Stimulated activated naive CD4-positive, alpha-beta T cell (primary cell): Measurements from ENCODE around the gene HSPB9.
"Not testable (repeated sequence)": the region's sequence is repeated elsewhere in the genome, so short reads cannot be mapped to it uniquely, and the experiment has no call there.

ENCODE experiments used
- DNase-seq, 6 experiments: peaks; one replicate each; lab custom pipeline; 2025; lab: John Stamatoyannopoulos, UW

HSPB9 gene

DNA sequence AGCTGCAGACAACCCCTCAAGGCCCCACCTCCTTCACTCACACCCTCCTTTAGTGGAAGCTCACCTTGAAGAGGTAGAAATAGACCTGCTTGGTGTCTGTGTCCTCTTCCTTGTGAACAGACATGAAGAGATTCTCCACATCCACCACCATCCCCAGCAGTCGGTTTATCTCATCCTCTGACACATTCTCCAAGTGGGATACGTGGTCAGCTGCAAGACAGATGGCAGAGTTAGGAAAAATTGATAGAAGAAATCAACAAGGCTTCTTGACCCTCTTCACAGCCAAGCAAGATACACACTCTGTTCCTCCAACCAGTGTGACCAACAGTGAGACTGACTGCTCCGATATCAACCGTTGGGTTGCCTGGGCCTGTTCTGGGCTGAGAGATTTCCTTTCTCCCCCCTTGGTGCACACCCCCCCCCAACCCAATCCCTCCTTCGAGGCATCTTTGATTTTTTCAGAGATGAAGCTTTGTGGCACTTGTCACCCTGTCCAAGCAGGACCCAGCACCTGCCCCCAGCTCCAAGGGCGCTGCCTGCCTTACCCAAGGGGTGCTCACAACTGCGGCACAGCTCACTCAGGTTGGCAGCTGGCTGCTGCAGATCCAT, 2.3 kb upstream of the HSPB9 start:
- DNase-seq: no peak

DNA sequence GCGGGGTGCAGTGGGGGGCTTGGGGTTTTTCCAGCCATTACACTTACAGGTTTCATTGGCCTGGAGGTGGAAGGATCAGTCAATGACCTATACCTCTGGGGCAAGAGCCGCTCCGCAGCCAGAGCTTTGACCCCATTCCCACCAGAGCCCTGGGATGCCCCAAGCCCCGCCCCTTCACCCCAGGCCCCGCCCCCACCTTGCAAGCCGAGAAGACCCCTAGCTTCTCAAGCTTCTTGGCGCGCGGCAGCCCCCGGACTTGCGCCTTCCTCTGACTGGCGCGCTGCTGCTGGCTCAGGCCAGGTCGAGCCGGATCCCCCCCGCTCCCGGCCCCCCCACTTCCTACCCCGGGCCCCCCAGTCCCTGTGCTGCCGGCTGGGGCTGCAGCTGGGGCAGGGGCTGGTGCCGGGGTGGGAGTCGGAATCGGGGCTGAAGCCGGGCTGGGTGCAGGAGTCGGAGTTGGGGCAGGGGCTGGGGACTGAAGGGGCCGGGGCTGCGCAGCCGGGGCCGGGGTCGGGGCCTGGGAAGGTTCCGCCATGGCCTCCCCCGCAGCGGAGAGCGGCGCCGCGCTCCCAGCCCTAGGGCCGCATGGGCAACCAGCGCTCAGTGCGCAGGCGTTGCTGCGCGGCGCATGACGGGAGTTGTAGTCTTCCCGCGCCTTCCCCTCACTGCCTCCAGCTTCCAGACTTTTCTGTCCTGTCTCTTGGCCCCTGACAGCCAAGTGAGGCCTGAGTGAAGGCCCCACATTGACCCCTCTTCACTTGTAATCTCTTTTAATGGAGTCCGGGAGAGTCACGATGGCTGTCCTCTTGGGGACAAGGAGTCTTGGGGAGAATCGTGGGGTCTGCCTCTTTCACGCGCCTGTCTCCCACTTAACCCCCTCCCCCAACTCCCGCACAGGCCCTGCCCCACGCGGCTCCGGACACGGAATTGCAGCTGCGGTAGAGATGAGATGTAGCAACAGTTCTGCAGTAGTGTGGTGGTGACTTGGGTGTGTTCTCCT, 1.5 kb upstream of the HSPB9 start, which contains the start of gene KAT2A:
TSS of gene KAT2A (minus strand) at position 598 of the 1,000 bp plus-strand sequence. CDS start at position 535, 63 bp downstream.
- DNase-seq: peak; percentile 38 to 73 (median 67)

DNA sequence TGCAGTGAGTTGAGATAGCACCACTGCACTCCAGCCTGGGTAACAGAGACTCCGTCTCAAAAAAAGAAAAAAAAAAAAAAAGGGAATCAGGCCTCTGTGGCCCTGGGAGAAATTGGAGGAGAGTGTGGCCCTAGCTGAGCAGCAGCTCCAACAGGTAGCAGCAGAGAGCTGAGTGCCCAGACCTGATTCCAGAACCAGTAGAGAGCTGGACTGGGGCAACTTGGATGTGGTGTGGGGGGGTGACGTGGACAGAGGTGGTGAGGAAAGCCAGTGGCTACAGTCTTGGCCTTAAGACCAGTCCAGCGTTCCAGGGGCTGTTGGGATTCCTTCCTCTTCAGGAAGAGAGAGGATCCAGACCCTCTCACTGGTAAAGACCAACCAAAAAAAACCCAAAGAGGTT, 1.7 kb downstream of the HSPB9 start:
- DNase-seq: no peak

DNA sequence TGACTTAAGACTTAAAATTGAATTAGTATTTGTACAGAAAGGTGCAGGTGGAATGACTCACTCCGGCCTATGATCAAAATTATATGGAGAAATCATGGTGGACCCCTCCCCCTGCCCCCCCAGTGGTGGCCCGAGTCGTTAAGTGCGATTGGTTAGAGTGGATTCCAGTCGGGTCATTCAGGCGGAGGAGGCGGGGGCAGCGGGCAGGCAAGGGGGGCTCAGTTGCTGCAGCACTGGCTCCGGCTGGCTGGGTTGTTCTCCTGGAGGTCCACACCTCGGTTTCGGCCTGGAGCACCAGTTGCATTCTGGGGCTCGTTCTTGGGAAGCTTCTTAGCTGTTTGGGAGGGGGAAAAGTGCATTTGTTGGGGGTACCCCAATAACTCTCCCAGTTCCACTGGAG, 3.0 kb downstream of the HSPB9 start:
- DNase-seq: no peak

DNA sequence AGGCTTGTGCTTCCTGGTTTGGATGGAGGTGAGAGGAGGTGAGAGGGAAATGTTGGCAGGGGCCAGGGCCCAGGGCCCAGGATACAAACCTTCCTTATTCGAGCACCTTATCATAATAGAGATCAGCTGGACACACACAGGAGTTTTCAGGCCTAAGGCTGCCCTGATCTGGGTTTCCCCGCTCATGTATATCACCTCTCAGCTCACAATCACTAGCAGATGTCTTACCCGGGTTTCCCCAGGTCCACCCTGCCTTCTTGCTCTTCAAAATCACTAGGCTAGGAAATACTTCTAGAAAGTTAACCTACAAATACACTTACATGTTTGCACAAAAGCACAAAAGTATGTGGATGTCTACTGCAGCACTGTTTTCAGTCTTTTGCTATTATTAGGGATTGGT, 4.2 kb downstream of the HSPB9 start:
- no peak for DNase-seq

DNA sequence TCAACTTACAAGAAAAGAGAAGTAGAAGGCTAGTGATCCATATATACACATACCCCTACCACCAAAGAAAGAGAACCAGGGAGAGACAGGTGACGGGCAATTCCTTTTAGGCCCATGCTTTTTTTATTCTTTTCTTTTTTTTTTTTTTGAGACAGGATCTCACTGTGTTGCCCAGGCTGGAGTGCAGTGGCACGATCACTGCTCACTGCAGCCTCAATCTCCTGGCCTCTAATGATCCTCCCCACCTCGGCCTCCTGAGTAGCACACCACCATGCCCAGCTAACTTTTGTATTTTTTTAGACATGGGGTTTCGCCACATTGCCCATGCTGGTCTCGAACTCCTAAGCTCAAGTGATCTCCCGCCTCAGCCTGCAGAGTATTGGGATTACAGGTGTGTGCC, 4.8 kb downstream of the HSPB9 start:
- no peak for DNase-seq

DNA sequence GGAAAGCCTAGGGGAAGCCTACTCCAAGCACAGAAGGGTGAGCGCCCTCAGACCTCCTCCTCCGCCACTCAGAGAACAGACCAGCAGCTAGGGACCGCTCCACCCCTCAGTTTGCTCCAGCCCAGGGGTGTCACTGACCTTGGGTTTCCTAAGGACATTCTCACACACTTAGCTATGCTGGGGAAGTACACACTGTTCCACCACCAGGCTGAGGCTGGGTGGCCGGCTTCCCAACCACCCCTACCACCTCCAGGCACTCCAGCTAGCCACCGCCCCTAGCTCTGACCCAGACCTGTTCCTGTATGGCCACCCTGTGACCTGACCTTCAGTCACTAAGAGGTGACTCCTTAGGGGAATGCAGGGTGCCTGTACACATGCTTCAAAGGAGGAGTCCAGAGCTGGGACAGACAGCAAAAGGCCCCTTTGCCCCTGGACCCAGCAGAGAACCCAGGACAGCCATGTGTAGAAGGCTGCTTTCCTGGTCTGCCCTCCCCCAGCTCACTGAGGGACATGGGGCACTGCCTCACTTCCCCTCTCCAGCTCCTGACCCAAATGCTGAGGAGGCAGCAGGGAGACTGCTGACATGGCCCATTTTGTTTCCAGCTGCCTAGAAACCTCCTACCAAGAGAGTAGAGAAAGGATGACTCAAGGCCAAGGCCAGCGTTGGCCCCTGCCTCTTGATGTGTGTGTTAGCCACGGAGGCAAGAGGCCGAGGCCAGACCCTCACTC, 6.7 kb downstream of the HSPB9 start:
- DNase-seq: no peak

DNA sequence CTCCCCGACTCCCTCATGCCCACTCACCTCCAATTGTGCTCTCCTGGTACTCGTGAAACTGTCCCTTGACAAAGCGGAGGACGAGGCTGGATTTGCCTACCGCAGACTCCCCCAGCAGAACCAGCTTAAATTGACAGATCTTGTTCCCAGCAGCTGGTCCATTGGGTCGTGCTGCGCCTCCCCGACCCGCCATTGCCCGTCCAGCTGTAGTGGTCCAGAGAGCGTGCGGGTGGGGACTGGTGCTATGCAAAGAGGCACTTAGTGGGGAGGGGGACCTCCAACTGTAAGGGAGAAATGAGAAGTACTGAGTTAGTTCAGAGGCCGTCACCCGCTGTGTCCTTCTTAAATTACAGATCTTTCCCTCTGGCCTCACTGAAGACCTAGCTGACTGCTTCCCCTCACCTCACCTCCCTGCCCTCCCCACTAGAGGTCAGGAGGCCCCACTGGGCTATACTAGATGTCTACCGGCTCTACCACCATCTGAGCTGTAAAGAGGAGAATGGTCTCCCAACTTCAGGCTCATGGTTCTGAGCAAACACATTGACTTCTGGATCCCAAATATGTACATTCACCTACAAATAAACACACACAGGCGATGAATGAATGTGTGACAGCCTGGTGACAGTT, 7.8 kb downstream of the HSPB9 start:
- no peak for DNase-seq

DNA sequence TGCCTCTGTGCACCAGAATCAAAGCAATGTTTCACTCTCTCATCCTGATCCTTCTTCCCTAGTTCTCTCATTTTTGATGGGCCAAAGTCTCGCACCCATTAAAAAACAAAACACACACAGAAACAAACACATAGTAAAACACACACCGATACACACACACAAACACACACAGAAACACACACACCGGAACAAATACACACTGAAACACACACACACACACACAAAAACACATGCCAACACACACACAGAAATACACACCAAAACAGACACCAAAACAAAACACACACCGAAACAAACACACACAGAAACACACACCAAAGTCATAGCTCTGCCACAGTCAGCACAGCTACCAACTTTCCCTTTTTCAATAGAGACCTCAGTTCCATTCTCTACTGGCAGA, 8.6 kb downstream of the HSPB9 start:
- DNase-seq: no peak

DNA sequence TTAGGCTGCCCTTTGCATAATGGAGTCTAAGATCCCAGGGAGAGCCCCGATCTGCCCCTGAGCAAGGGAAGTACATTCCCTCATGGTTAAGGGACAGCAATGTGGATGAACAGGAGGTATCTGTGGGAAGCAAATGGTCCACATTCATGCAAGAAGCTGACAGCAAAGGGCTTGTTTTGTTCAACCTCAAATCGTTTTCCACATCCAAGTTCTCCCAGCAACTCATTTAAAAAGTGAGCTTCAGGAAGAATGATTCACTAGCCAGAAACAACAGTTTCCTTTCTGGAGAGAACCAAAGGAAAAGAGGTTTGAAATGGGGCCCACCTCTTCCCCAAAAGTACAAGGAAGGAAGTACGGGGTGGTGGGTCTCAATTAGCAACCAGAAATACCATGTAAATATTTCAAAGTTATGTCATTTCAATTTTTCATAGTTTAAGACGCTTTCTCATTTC, 9.4 kb downstream of the HSPB9 start:
- no peak for DNase-seq

DNA sequence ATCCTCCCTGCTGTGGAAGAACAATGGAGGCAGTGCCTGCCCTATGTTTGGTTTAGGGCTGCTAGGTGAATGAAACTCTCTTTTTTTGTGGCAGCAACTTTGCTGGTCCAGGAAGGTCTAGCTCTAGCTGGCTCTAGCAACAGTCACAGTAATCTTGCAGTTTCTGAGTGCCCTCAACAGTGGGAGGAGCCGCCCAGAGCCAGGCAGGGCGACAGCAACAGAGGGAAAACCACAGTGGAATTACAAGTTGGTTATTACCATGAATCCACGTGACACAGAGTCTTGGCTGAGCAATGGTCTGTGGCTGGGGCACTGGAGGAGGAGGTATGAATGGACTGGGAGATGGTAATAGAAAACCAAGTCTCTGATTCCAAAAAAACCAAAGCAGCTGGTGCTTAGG, 10.3 kb downstream of the HSPB9 start:
- no peak for DNase-seq

DNA sequence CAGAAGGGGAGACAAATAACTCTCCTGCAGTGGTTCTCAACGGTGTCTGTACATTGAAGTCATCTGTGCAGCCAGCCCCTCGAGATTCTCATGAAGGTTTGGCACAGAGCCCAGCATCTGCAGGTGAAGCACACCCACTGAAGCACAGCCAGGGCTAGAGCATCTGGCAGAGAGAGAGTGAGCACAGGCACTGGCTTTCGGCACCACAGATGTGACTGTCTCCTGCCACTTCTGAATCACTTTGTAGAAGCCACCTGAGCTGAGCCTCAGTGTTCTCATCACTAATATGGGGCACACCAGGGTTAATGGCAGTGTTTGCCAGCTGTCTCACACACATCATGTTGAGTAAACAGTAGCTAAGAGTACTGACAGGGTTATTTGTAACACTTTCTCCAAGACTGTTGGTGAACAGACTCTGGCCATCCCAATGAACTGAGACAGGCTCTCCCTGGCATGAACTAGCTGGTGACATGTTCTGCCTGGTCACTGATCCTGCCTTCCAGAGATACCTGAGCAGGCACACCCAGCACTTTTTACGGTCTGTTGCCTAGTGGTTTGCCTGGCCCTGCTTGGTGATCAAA, 10.9 kb downstream of the HSPB9 start:
- DNase-seq: peak in 3 of 6 experiments; percentile 26 to 48 (median 34)

DNA sequence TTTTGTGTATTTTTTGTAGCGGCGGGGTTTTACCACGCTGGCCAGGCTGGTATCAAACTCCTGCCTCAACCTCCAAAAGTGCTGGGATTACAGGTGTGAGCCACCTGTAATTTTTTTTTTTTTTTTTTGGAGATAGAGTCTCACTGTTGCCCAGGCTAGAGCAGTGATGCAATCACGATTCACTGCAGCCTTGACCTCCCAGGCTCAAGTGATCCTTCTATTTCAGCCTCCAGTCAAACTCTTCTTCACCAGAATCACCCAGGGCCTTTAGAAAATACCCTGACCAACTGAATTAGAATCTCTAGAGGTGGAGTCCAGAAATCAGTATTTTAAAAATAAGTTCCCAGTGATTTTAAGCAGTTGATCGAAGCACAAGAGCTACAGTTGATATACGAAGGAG, 12.5 kb downstream of the HSPB9 start:
- DNase-seq: no peak

DNA sequence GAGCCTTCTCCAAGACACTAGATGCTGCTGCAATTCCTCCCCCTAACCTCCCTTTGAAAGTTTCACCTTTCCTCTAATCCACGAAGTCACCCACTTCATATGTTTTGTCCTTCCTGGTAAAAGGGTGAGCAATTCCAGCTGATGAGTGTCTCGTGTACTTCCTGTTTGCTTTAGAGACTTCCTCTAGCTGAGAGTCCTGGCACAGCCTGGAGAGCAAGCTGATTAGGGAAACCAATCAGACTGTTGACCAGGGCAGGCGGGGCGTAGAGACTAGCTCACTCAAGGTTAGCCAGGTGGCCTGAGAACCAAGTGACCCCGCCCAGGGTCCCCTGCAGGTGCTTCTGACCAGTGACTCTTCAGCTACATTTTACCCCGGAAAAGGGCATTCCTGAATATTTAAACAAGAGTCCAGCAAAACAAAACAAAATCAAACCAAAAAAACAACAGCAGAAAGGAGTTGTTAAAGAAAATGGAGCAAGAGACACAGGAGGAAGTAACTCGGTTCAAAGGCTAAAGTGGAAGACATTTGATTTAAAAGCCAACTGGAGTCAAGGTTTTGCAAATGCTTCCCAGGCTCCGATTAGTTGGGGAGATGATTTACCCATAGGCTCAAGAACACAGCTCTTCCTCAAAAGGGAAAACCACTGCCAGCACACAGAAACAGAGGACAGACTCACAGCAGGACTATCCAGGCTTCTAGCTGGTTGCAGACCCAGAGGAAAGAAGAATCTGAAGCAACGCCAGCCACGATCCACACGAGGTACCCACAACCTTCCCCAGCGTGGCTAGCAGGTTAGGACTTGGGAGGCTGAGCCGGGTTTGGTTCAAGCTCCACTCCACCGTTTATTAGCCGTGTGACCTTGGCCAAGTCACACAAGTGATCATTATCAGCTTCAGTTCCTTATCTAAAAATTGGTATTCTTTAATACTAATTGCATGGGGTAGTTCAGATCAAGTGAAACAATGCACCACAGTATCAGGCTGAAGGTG, 13.4 kb downstream of the HSPB9 start:
- DNase-seq: no peak

DNA sequence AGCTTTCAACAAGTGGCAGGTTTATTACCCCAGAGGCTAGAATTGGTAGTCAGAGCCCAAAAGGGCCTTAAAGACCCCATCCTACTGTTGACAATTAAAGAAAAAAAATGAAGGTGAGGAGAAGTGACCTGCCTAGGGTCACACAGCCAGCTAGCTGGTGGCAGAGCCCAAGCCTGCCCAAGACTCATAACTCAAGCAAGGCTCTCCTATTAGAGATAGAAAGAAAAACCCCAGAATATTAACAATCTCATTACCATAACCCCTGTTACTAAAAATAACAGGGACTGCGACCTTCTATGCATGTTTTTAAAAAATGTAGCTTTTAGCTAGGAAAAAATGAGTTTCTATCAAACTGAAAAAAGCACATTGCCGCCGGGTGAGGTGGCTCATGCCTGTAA, 14.0 kb downstream of the HSPB9 start:
- DNase-seq: no peak

DNA sequence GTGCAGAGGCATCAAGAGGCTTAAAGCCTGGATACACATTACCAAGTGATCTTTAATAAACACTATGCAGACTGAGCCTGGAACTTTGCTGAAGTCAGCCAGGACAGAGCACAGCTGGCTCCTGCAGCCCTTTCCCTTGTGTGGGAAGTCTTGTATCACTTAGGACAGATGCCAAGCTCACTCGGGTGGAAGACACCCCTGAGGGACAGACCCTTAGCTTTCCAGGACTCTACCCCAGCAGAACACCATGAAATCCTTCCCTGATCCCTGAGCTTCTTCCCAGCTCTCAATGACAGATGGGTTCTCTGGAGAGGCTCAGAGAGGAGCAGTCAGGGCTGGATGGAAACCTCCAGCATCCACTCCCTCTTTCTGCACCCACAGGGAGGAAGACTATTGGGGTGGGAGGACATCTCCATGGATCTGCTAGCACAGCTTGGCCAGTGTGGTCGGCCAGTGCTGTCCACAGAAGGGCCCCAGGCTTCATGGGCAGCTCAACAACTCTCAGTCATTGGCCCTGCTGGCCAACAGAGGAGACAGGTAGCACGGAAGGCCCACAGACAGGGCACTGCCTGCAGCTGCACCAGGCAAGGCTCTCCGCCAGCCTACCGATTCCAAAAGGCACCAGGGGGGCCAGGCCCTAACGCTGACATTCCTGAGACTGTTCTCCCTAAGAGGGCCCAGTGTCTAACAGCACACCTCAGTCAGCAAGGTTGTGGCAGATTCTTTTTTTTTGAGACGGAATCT, 16.3 kb downstream of the HSPB9 start:
- DNase-seq: no peak

DNA sequence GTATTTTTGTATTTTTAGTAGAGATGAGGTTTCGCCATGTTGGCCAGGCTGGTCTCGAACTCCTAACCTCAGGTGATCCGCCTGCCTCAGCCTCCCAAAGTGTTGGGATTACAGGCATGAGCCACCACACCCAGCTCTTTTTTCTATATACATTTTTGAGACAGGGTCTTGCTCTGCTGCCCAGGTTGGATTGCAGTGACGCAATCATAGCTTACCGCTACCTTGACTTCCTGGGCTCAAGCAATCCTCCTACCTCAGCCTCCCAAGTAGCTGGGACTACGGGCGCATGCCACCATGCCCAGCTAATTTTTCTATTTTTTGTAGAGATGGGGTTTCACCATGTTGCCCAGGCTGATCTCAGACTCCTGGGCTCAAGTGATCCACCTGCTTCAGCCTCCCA, 18.1 kb downstream of the HSPB9 start:
- not testable (repeated sequence) for DNase-seq

DNA sequence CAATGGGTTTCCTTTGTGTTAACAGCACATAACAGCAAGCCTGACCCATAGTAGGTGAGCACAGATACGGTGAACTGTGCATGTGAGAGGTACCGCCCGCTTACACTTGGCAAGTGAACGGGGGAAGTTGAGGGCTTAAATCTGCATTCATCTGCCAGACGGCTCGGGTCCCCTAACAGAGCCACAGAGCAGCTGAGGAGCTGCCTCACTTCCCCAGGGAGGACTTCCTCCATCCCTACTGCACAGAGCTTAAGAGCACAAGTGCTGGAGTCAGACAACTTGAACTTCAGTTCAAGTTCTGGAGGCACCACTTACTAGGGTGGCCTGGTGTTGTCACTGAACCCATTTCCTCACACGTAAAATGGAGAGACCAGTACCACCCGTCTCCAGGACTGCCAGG, 18.8 kb downstream of the HSPB9 start:
- DNase-seq: no peak

DNA sequence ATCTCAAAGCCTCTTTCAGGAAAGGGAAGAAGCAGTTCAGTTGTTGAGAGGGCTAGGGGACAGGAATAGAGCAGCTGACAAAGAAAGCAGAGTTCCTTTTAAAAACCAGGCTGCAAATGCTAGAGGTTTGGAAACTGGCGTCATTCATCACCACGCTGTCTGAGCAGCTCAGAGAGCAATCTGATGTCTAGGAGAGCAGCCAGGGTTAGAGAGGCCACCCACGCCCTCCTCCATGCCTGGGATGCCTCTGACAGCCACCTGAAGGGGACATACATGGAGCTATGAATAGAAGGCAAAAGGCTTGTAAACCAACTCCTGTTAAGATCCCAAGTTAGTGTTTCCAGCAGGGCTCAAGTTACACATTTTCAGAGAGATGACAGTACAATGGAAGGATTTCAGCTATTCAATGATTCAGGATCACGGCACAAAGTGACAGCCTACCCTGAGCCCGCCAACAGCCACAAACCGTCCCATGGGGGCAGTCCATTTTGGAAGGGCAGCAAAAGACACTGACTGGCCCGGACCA, 19.8 kb downstream of the HSPB9 start:
- DNase-seq: no peak
